ENCODE measurements around the gene ANKS1A. TPM values are rescaled to one million over a fixed set of nuclear protein-coding genes. Genes with fewer than 3 reads are reported as not detected.
"Not testable (repeated sequence)": the region's sequence is repeated elsewhere in the genome, so short reads cannot be mapped to it uniquely, and the experiment has no call there.

ANKS1A gene
- polyA plus RNA-seq, 4 donors = 6.5 to 29.9 (median 10.8) TPM

GRCh38 chr6:34928695-34929094, 39.6 kb downstream of the ANKS1A start:
- Histone ChIP-seq H3K36me3 (ENCODE audit: control insufficient read depth in 3 of 3, insufficient read depth in 2 of 3, low read depth in 1 of 3, low read length in 3 of 3) (peaks cover 0 to 7% (median 0%) of the 10 kb centered on the region in 3 donors), H3K27me3 (ENCODE audit: control insufficient read depth in 3 of 3, insufficient read depth in 3 of 3, low read length in 3 of 3) (no peaks in the 10 kb centered on the region), H3K4me3 (ENCODE audit: low read depth in 1 of 3, low read length in 3 of 3) (no peak overlapping the region), H3K9me3 (ENCODE audit: control insufficient read depth in 2 of 2, insufficient read depth in 1 of 2, low read depth in 1 of 2, low read length in 1 of 2) (no peaks in the 10 kb centered on the region), H3K27ac (ENCODE audit: low read depth in 1 of 3, low read length in 2 of 3) (no peak overlapping the region), H3K4me1 (ENCODE audit: control insufficient read depth in 3 of 3, insufficient read depth in 2 of 3, low read depth in 1 of 3, low read length in 2 of 3) (no peaks in the 10 kb centered on the region)
- FAIRE-seq (no peak), DNase-seq (no peak)
- WGBS, 3 donors = 88 to 96% (median 90%) methylated on average over 1 of the region's 1 CpG

- no peak for FAIRE-seq
- Histone ChIP-seq H3K27me3 (ENCODE audit: control insufficient read depth in 3 of 3, insufficient read depth in 3 of 3, low read length in 3 of 3) (no peaks in the 10 kb centered on the region), H3K4me1 (ENCODE audit: control insufficient read depth in 3 of 3, insufficient read depth in 2 of 3, low read depth in 1 of 3, low read length in 2 of 3) (no peaks in the 10 kb centered on the region), H3K27ac (ENCODE audit: low read depth in 1 of 3, low read length in 2 of 3) (no peak overlapping the region), H3K9me3 (ENCODE audit: control insufficient read depth in 2 of 2, insufficient read depth in 1 of 2, low read depth in 1 of 2, low read length in 1 of 2) (no peaks in the 10 kb centered on the region), H3K4me3 (ENCODE audit: low read depth in 1 of 3, low read length in 3 of 3) (no peak overlapping the region), H3K36me3 (ENCODE audit: control insufficient read depth in 3 of 3, insufficient read depth in 2 of 3, low read depth in 1 of 3, low read length in 3 of 3) (peaks cover 0 to 7% (median 0%) of the 10 kb centered on the region in 3 donors)
- no peak for DNase-seq
- 24 to 74% (median 43%) methylated on average over 4 of the region's 4 CpGs for WGBS, 3 donors
These were observed 40.4 kb downstream of the ANKS1A start for GRCh38 chr6:34929241-34929978.

GRCh38 chr6:34930221-34930620, 41.2 kb downstream of the ANKS1A start:
- FAIRE-seq (no peak), DNase-seq (no peak)
- 68 to 92% (median 87%) methylated on average over 3 of the region's 3 CpGs for WGBS, 3 donors
- Histone ChIP-seq H3K9me3 (ENCODE audit: control insufficient read depth in 2 of 2, insufficient read depth in 1 of 2, low read depth in 1 of 2, low read length in 1 of 2) (no peaks in the 10 kb centered on the region), H3K27ac (ENCODE audit: low read depth in 1 of 3, low read length in 2 of 3) (no peak overlapping the region), H3K36me3 (ENCODE audit: control insufficient read depth in 3 of 3, insufficient read depth in 2 of 3, low read depth in 1 of 3, low read length in 3 of 3) (peaks cover 0 to 7% (median 0%) of the 10 kb centered on the region in 3 donors), H3K4me3 (ENCODE audit: low read depth in 1 of 3, low read length in 3 of 3) (no peak overlapping the region), H3K27me3 (ENCODE audit: control insufficient read depth in 3 of 3, insufficient read depth in 3 of 3, low read length in 3 of 3) (no peaks in the 10 kb centered on the region), H3K4me1 (ENCODE audit: control insufficient read depth in 3 of 3, insufficient read depth in 2 of 3, low read depth in 1 of 3, low read length in 2 of 3) (peaks cover 0 to 3% (median 2%) of the 10 kb centered on the region in 3 donors)

GRCh38 chr6:34932202-34932601, 43.1 kb downstream of the ANKS1A start:
- WGBS, 3 donors = 96 to 98% (median 97%) methylated on average over 12 of the region's 12 CpGs
- not testable (repeated sequence) for H3K36me3 ChIP-seq (ENCODE audit: control insufficient read depth in 3 of 3, insufficient read depth in 2 of 3, low read depth in 1 of 3, low read length in 3 of 3); H3K4me3 ChIP-seq (ENCODE audit: low read depth in 1 of 3, low read length in 3 of 3); FAIRE-seq; H3K4me1 ChIP-seq (ENCODE audit: control insufficient read depth in 3 of 3, insufficient read depth in 2 of 3, low read depth in 1 of 3, low read length in 2 of 3); H3K27me3 ChIP-seq (ENCODE audit: control insufficient read depth in 3 of 3, insufficient read depth in 3 of 3, low read length in 3 of 3); DNase-seq; H3K9me3 ChIP-seq (ENCODE audit: control insufficient read depth in 2 of 2, insufficient read depth in 1 of 2, low read depth in 1 of 2, low read length in 1 of 2); H3K27ac ChIP-seq (ENCODE audit: low read depth in 1 of 3, low read length in 2 of 3)

GRCh38 chr6:34934516-34934915, 45.5 kb downstream of the ANKS1A start:
- H3K27me3 ChIP-seq (ENCODE audit: control insufficient read depth in 3 of 3, insufficient read depth in 3 of 3, low read length in 3 of 3) = no peaks in the 10 kb centered on the region
- H3K4me1 ChIP-seq (ENCODE audit: control insufficient read depth in 3 of 3, insufficient read depth in 2 of 3, low read depth in 1 of 3, low read length in 2 of 3) = peaks cover 0 to 6% (median 6%) of the 10 kb centered on the region in 3 donors
- no peak overlapping the region for H3K4me3 ChIP-seq (ENCODE audit: low read depth in 1 of 3, low read length in 3 of 3)
- H3K27ac ChIP-seq (ENCODE audit: low read depth in 1 of 3, low read length in 2 of 3) = no peak overlapping the region
- 50 to 62% (median 61%) methylated on average over 5 of the region's 5 CpGs for WGBS, 3 donors
- no peaks in the 10 kb centered on the region for H3K9me3 ChIP-seq (ENCODE audit: control insufficient read depth in 2 of 2, insufficient read depth in 1 of 2, low read depth in 1 of 2, low read length in 1 of 2)
- H3K36me3 ChIP-seq (ENCODE audit: control insufficient read depth in 3 of 3, insufficient read depth in 2 of 3, low read depth in 1 of 3, low read length in 3 of 3) = peaks cover 0 to 4% (median 0%) of the 10 kb centered on the region in 3 donors
- DNase-seq (no peak), FAIRE-seq (no peak)

GRCh38 chr6:34938268-34938667, 49.2 kb downstream of the ANKS1A start:
- Histone ChIP-seq H3K36me3 (ENCODE audit: control insufficient read depth in 3 of 3, insufficient read depth in 2 of 3, low read depth in 1 of 3, low read length in 3 of 3) (peaks cover 0 to 1% (median 0%) of the 10 kb centered on the region in 3 donors), H3K9me3 (ENCODE audit: control insufficient read depth in 2 of 2, insufficient read depth in 1 of 2, low read depth in 1 of 2, low read length in 1 of 2) (no peaks in the 10 kb centered on the region), H3K4me1 (ENCODE audit: control insufficient read depth in 3 of 3, insufficient read depth in 2 of 3, low read depth in 1 of 3, low read length in 2 of 3) (peaks cover 0 to 9% (median 6%) of the 10 kb centered on the region in 3 donors), H3K27ac (ENCODE audit: low read depth in 1 of 3, low read length in 2 of 3) (no peak overlapping the region), H3K4me3 (ENCODE audit: low read depth in 1 of 3, low read length in 3 of 3) (no peak overlapping the region), H3K27me3 (ENCODE audit: control insufficient read depth in 3 of 3, insufficient read depth in 3 of 3, low read length in 3 of 3) (no peaks in the 10 kb centered on the region)
- FAIRE-seq (no peak), DNase-seq (no peak)
- WGBS, 3 donors = 76 to 86% (median 80%) methylated on average over 3 of the region's 3 CpGs

GRCh38 chr6:34940030-34940434, 51.0 kb downstream of the ANKS1A start:
- H3K4me3 ChIP-seq (ENCODE audit: low read depth in 1 of 3, low read length in 3 of 3) = no peak overlapping the region
- DNase-seq = peak; percentile 28 to 64
- 38 to 71% (median 40%) methylated on average over 4 of the region's 4 CpGs for WGBS, 3 donors
- no peaks in the 10 kb centered on the region for H3K27me3 ChIP-seq (ENCODE audit: control insufficient read depth in 3 of 3, insufficient read depth in 3 of 3, low read length in 3 of 3)
- H3K27ac ChIP-seq (ENCODE audit: low read depth in 1 of 3, low read length in 2 of 3) = no peak overlapping the region
- no peaks in the 10 kb centered on the region for H3K36me3 ChIP-seq (ENCODE audit: control insufficient read depth in 3 of 3, insufficient read depth in 2 of 3, low read depth in 1 of 3, low read length in 3 of 3)
- H3K9me3 ChIP-seq (ENCODE audit: control insufficient read depth in 2 of 2, insufficient read depth in 1 of 2, low read depth in 1 of 2, low read length in 1 of 2) = no peaks in the 10 kb centered on the region
- peaks cover 0 to 8% (median 7%) of the 10 kb centered on the region in 3 donors for H3K4me1 ChIP-seq (ENCODE audit: control insufficient read depth in 3 of 3, insufficient read depth in 2 of 3, low read depth in 1 of 3, low read length in 2 of 3)
- FAIRE-seq = no peak

GRCh38 chr6:34941421-34941820, 52.4 kb downstream of the ANKS1A start:
- Histone ChIP-seq H3K27me3 (ENCODE audit: control insufficient read depth in 3 of 3, insufficient read depth in 3 of 3, low read length in 3 of 3) (no peaks in the 10 kb centered on the region), H3K36me3 (ENCODE audit: control insufficient read depth in 3 of 3, insufficient read depth in 2 of 3, low read depth in 1 of 3, low read length in 3 of 3) (no peaks in the 10 kb centered on the region), H3K27ac (ENCODE audit: low read depth in 1 of 3, low read length in 2 of 3) (no peak overlapping the region), H3K4me3 (ENCODE audit: low read depth in 1 of 3, low read length in 3 of 3) (no peak overlapping the region), H3K9me3 (ENCODE audit: control insufficient read depth in 2 of 2, insufficient read depth in 1 of 2, low read depth in 1 of 2, low read length in 1 of 2) (no peaks in the 10 kb centered on the region), H3K4me1 (ENCODE audit: control insufficient read depth in 3 of 3, insufficient read depth in 2 of 3, low read depth in 1 of 3, low read length in 2 of 3) (peaks cover 0 to 6% (median 5%) of the 10 kb centered on the region in 3 donors)
- FAIRE-seq (no peak), DNase-seq (no peak)
- WGBS, 3 donors = 96 to 98% (median 96%) methylated on average over 4 of the region's 4 CpGs
